Left lung (tissue), 10 donors: ENCODE results near the gene NUDT2. TPM values are rescaled to one million over a fixed set of nuclear protein-coding genes. Genes with fewer than 3 reads are reported as not detected.

Source experiments
- ATAC-seq: fragments of 200-7000 bp; cut with Tn5 transposase; one replicate; pipeline ENCODE4 v1.9.1; 2020; ENCODE audit warnings: moderate library complexity
- DNase-seq, 4 donors: peaks; one replicate each; pipeline ENCODE4 v3.0.0-alpha.2; 2013 to 2020
- H3K27ac ChIP-seq, 2 donors: fragments of 200-600 bp; sonication (generic) in 1 of 2; one replicate each; pipeline versions ENCODE4 v1.5.0 to v1.8.0; 2020 to 2021
- H3K27me3 ChIP-seq, 2 donors: fragments of 200-600 bp; sonication (generic) in 1 of 2; one replicate each; pipeline versions ENCODE4 v1.5.0 to v1.8.0; 2020 to 2021
- H3K36me3 ChIP-seq, 2 donors: fragments of 200-600 bp; sonication (generic) in 1 of 2; one replicate each; pipeline versions ENCODE4 v1.5.0 to v1.8.0; 2020 to 2021
- H3K4me1 ChIP-seq, 2 donors: fragments of 200-600 bp; one replicate each; pipeline ENCODE4 v1.8.0; 2021
- H3K4me3 ChIP-seq, 2 donors: fragments of 200-600 bp; sonication (generic) in 1 of 2; one replicate each; pipeline versions ENCODE4 v1.5.0 to v1.8.0; 2020 to 2021; ENCODE audit warnings: mild to moderate bottlenecking in 1 of 2
- H3K9me3 ChIP-seq, 2 donors: fragments of 200-600 bp; sonication (generic) in 1 of 2; one replicate each; pipeline versions ENCODE4 v1.5.0 to v1.8.0; 2020 to 2021
- CTCF ChIP-seq, 2 donors: fragments of 200-600 bp; sonication (generic) in 1 of 2; IDR thresholded peaks; one replicate each; pipeline versions ENCODE4 v1.5.0 to v1.8.0; 2021; ENCODE audit warnings: antibody characterized with exemption in 2 of 2
- intact Hi-C, 2 donors: fragments of 100-400 bp; cut with DNase I; formaldehyde crosslinking; loops; one replicate each; pipeline versions ENCODE4 v1.11.2 to v1.14.2; 2022
- polyA plus RNA-seq, 6 donors: library from polyadenylated mRNA; unstranded; fragments of 120-200 nt; gene quantifications; one replicate each; pipeline ENCODE4 v1.2.1, GENCODE V29; 2013; ENCODE audit not compliant: insufficient read length in 6 of 6
- total RNA-seq, 2 donors: library from RNA; stranded (reverse); fragmentation: NEBNext Ultra II Directional; extraction: Animal tissue kit (Norgen Biotek cat#: 25700); gene quantifications; one replicate each; pipeline ENCODE4 v1.2.1, GENCODE V29; 2021
- donor health status: DM: no; HTN: yes; CAD: no.
- donor health status: DM: no; HTN: no; CAD: no.

NUDT2 gene
- total and polyA plus RNA-seq, 8 donors: 10.3 to 25.6 (median 22.1) TPM

DNA sequence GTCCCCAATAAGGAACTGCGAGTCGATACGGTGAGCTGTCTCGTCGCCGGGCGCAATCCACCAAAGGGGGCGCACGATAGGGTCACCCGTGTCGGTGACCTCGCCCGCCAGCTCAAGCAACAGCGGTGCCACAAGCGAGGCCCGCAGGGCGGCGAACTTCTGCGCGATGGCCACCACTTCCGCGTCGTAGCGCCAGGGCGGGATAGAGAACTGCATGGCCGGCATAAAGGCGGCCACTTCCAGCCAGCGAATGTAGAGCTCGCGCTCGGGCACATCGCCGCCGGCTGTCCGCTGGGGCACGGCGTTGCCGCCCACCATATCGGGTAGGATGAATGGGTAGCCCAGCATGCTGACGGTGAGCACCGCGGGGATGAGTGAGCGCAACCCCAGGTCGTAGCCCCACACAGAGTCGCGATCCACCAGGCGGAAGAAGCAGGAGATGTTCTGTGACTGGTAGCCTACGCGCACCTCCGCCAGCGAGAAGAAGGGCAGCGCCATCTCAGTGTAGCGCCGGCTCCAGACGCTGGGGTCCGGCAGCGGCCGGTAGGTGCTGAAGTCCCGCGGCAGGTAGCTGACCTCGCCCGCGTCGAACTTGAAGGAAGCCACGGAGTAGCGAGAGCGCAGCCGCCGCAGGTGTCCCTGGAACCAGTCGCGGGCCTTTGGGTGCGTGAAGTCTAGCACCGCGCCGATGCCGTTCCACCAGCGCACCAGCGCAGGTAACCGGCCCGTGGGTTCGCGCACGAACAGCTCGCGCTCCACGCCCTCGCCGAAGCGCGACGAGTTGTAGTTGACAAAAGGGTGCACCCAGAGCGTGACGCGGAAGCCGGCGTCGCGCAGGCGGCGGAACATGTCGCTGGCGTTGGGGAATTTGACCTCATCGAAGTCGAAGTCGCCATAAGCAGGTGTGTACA is 41.9 kb downstream of the NUDT2 start:
- Histone ChIP-seq H3K36me3 (peaks cover 0 to 22% of the 10 kb centered on the region in 2 donors), H3K9me3 (no peaks in the 10 kb centered on the region), H3K4me3 (no peak overlapping the region), H3K27me3 (peaks cover 0 to 15% of the 10 kb centered on the region in 2 donors), H3K4me1 (peaks cover 0 to 12% of the 10 kb centered on the region in 2 donors), H3K27ac (no peak overlapping the region)
- DNase-seq (peak in 1 of 4 donors; percentile 80), ATAC-seq (no peak)
- intact Hi-C loops: no loop called here
- no peak for TF ChIP-seq CTCF (IDR thresholded peaks at IDR 0.05)

GRCh38 chr9:34371886-34372466 is 42.6 kb downstream of the NUDT2 start:
- peaks cover 0 to 15% of the 10 kb centered on the region in 2 donors for H3K27me3 ChIP-seq
- H3K36me3 ChIP-seq: peaks cover 0 to 22% of the 10 kb centered on the region in 2 donors
- no peak overlapping the region for H3K27ac ChIP-seq
- H3K4me3 ChIP-seq: no peak overlapping the region
- no peak for TF ChIP-seq CTCF (IDR thresholded peaks at IDR 0.05)
- no peaks in the 10 kb centered on the region for H3K9me3 ChIP-seq
- DNase-seq (no peak), ATAC-seq (no peak)
- H3K4me1 ChIP-seq: peaks cover 0 to 16% of the 10 kb centered on the region in 2 donors
- intact Hi-C loops: no loop called here

DNA sequence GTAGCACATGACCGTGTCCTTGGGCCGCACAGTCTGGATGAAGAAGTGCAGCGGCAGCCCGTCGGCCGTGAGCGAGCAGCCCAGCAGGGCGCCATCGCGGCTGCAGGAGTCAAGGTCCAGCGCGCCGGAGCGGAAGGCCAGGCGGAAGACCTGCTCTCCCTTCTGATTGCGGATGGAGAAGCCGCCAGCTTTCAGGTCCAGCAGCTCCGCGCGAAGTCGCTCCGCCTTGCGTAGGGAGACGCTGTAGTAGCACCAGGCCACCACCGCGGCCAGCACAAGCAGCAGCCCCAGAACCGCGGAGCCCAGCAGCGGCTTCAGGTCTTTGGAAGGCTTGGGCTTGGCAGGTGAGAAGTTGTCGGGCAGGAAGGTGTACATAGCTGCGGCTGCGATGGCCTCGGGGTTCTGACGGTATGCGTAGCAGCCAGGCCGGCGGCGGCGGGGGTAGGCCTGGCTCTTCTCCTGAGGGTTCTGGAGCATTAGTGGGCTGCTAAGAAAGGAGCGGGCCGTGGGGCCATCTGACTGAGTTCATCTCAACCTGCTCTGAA is 43.2 kb downstream of the NUDT2 start:
- no peak overlapping the region for H3K4me3 ChIP-seq
- intact Hi-C loops: no loop called here
- H3K4me1 ChIP-seq: peaks cover 0 to 22% of the 10 kb centered on the region in 2 donors
- H3K9me3 ChIP-seq: no peaks in the 10 kb centered on the region
- no peak for TF ChIP-seq CTCF (IDR thresholded peaks at IDR 0.05)
- H3K36me3 ChIP-seq: peaks cover 0 to 22% of the 10 kb centered on the region in 2 donors
- H3K27me3 ChIP-seq: peaks cover 0 to 15% of the 10 kb centered on the region in 2 donors
- H3K27ac ChIP-seq: no peak overlapping the region
- ATAC-seq (no peak), DNase-seq (peak in 1 of 4 donors; percentile 21)

DNA sequence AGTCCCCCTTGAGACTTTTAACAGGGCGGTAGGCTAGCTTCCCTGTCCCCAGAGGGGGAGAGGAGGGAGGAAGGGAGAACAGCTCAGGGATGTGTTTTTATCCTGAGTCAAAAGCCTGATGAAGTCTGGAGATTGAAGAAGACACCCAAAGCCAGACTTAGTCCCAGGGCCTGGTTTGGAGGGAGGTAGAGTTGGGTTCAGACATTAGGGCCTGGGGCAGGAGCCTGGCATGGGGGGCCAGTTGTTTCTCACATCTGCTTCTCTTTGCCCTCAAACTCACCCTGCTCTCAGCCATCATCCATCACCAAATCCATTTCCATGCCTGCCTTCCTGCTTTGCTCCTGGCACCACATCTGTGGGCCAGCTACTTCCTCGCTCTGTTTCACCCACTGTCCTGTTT is 44.4 kb downstream of the NUDT2 start:
- no peak for TF ChIP-seq CTCF (IDR thresholded peaks at IDR 0.05)
- Histone ChIP-seq H3K9me3 (no peaks in the 10 kb centered on the region), H3K27ac (no peak overlapping the region), H3K4me3 (no peak overlapping the region), H3K4me1 (peaks cover 0 to 26% of the 10 kb centered on the region in 2 donors), H3K27me3 (peaks cover 0 to 15% of the 10 kb centered on the region in 2 donors), H3K36me3 (peaks cover 0 to 22% of the 10 kb centered on the region in 2 donors)
- ATAC-seq (no peak), DNase-seq (no peak)
- intact Hi-C loops: no loop called here

- intact Hi-C loops: no loop called here
- Histone ChIP-seq H3K4me1 (peaks cover 0 to 30% of the 10 kb centered on the region in 2 donors), H3K9me3 (no peaks in the 10 kb centered on the region), H3K36me3 (peaks cover 0 to 22% of the 10 kb centered on the region in 2 donors), H3K27me3 (peaks cover 0 to 15% of the 10 kb centered on the region in 2 donors), H3K4me3 (no peak overlapping the region), H3K27ac (no peak overlapping the region)
- ATAC-seq: no peak
- TF ChIP-seq CTCF (IDR thresholded peaks at IDR 0.05): no peak
- no peak for DNase-seq
Measured at GRCh38 chr9:34374339-34374738, 45.0 kb downstream of the NUDT2 start.
